Measurements from ENCODE around the gene FXYD6.

Gene FXYD6

GRCh38 chr11:117830072-117830471 is 46.4 kb downstream of the FXYD6 start:
- ATAC-seq (no peak), DNase-seq (no peak)

- no peak for ATAC-seq
- DNase-seq, result peak; percentile 37
Observed at GRCh38 chr11:117829369-117829725, 47.1 kb downstream of the FXYD6 start.

- DNase-seq, result peak; percentile 95
- ATAC-seq, result peak; percentile 98
Observed at GRCh38 chr11:117828611-117829368, 47.7 kb downstream of the FXYD6 start.

GRCh38 chr11:117827521-117828511 is 48.6 kb downstream of the FXYD6 start:
- ATAC-seq, result no peak
- DNase-seq, result peak; percentile 22

GRCh38 chr11:117826832-117827231 is 49.6 kb downstream of the FXYD6 start:
- ATAC-seq (no peak), DNase-seq (peak; percentile 1)

GRCh38 chr11:117826190-117826570 is 50.3 kb downstream of the FXYD6 start:
- ATAC-seq, result no peak
- peak; percentile 2 for DNase-seq

GRCh38 chr11:117825538-117826189 is 50.8 kb downstream of the FXYD6 start:
- no peak for ATAC-seq
- peak; percentile 3 for DNase-seq

- DNase-seq (peak; percentile 14), ATAC-seq (no peak)
Observed at GRCh38 chr11:117824571-117825537, 51.6 kb downstream of the FXYD6 start, which contains the start of gene FXYD2. Gene FXYD2 (minus strand): TSS chr11:117824744. CDS start chr11:117824678, 66 bp downstream.

- ATAC-seq (no peak), DNase-seq (peak; percentile 39)
Observed at GRCh38 chr11:117823946-117824420, 52.5 kb downstream of the FXYD6 start.

- DNase-seq (peak; percentile 52), ATAC-seq (peak; percentile 62)
Observed at GRCh38 chr11:117823294-117823945, 53.0 kb downstream of the FXYD6 start.

GRCh38 chr11:117822074-117823033 is 54.1 kb downstream of the FXYD6 start:
- peak; percentile 82 for DNase-seq
- ATAC-seq, result no peak

- no peak for ATAC-seq
- DNase-seq, result no peak
Observed at GRCh38 chr11:117821431-117821830, 55.0 kb downstream of the FXYD6 start.

- DNase-seq (no peak), ATAC-seq (no peak)
Observed at GRCh38 chr11:117820516-117820915, 55.9 kb downstream of the FXYD6 start.

- DNase-seq (no peak), ATAC-seq (no peak)
Observed at GRCh38 chr11:117820071-117820470, 56.4 kb downstream of the FXYD6 start.

- DNase-seq, result peak; percentile 25
- no peak for ATAC-seq
Observed at GRCh38 chr11:117819096-117820040, 57.1 kb downstream of the FXYD6 start.

- peak; percentile 72 for DNase-seq
Observed at GRCh38 chr11:117818041-117818873, 58.2 kb downstream of the FXYD6 start.

GRCh38 chr11:117817368-117818040 is 59.0 kb downstream of the FXYD6 start:
- peak; percentile 95 for DNase-seq
- ATAC-seq, result peak; percentile 51

More at GRCh38 chr11:117818041-117818873, 58.2 kb downstream of the FXYD6 start:
- peak; percentile 51 for ATAC-seq
